ENCODE results near the gene PSMD12.

- TF ChIP-seq CTCF (conservative IDR thresholded peaks at IDR 0.05; ENCODE audit: low read depth, low read length) (peak; percentile 40), EZH2 (IDR thresholded peaks at IDR 0.05; ENCODE audit: low read length, unreplicated experiment) (no peak)
Measured at GRCh38 chr17:67390646-67391361, 24.4 kb upstream of the PSMD12 start.

Measured in PC-3 (cell line).